ENCODE results near the gene PLPP1. TPM values are rescaled to one million over a fixed set of nuclear protein-coding genes. Genes with fewer than 3 reads are reported as not detected.

The PLPP1 gene
- total RNA-seq, 1 experiment from 2014 or later = 10.5 TPM

GRCh38 chr5:55410845-55411244 lies 123.9 kb downstream of the PLPP1 start:
- intact Hi-C loops (cut with micrococcal nuclease) = no loop called here
- Histone ChIP-seq H3K36me3 (ENCODE audit: control insufficient read depth in 1 of 2, insufficient read depth in 2 of 2, low read length in 2 of 2) (peaks cover 14 to 25% of the 10 kb centered on the region in 2 experiments), H3K79me2 (ENCODE audit: insufficient read depth, low read length) (no peaks in the 10 kb centered on the region; the same call in none of the 2 replicates)

More at GRCh38 chr5:55410845-55411244, 123.9 kb downstream of the PLPP1 start:
- no peak for DNase-seq (ENCODE audit: low read depth, low spot score)
- Histone ChIP-seq H3K4me3 (replicated peaks in 1 of 2; ENCODE audit: low read depth in 1 of 2, low read length in 2 of 2) (no peak overlapping the region), H3K27me3 (ENCODE audit: insufficient read depth, low read length) (no peaks in the 10 kb centered on the region), H3K4me1 (ENCODE audit: control insufficient read depth in 1 of 2, insufficient read depth in 2 of 2, low read length in 2 of 2) (no peaks in the 10 kb centered on the region), H4K20me1 (ENCODE audit: insufficient read depth) (peaks cover 5% of the 10 kb centered on the region; the same call in 1 of the 2 replicates), H2AFZ (ENCODE audit: low read depth, low read length, poor library complexity, severe bottlenecking) (no peak overlapping the region), H3K9me2 (ENCODE audit: insufficient read depth) (no peaks in the 10 kb centered on the region), H3K9ac (ENCODE audit: low read length) (no peak overlapping the region), H3K9me3 (ENCODE audit: control insufficient read depth in 1 of 2, insufficient read depth in 1 of 2, low read depth in 1 of 2, low read length in 2 of 2) (no peaks in the 10 kb centered on the region), H3K27ac (ENCODE audit: low read depth, low read length) (no peak overlapping the region), H3K4me2 (ENCODE audit: low read length) (no peak overlapping the region)
- POLR2A ChIA-PET = no interaction called here
- RAD21 ChIA-PET (ENCODE audit: low non-redundant PET in 1 of 2, low total read pairs in 2 of 2, uncharacterized antibody in 2 of 2, unreplicated experiment in 2 of 2) = no interaction called here
- no peak for ATAC-seq
- BruUV-seq (replicated peaks) = no TSS peak
- TF ChIP-seq REST (IDR thresholded peaks at IDR 0.05; ENCODE audit: low read depth) (no peak), MAX (IDR thresholded peaks at IDR 0.05) (no peak), SP1 (IDR thresholded peaks at IDR 0.05; ENCODE audit: low read depth) (no peak), EZH2 (IDR thresholded peaks at IDR 0.05) (no peak), EGR1 (IDR thresholded peaks at IDR 0.05; ENCODE audit: low read depth) (no peak), ELF1 (IDR thresholded peaks at IDR 0.05; ENCODE audit: borderline replicate concordance, low read depth) (no peak), POLR2AphosphoS5 (IDR thresholded peaks at IDR 0.05; ENCODE audit: low read depth, low read length) (no peak), YY1 (IDR thresholded peaks at IDR 0.05; ENCODE audit: extremely low read depth, insufficient replicate concordance, low read depth, low read length) (no peak), ATF3 (IDR thresholded peaks at IDR 0.05) (no peak), CEBPB (IDR thresholded peaks at IDR 0.05; ENCODE audit: low read depth) (no peak), TCF7L2 (IDR thresholded peaks at IDR 0.05; ENCODE audit: borderline replicate concordance, extremely low read depth, insufficient read depth, insufficient read length) (no peak), CBX3 (IDR thresholded peaks at IDR 0.05; ENCODE audit: low read depth) (no peak), SIN3A (IDR thresholded peaks at IDR 0.05; ENCODE audit: low read depth) (no peak), RAD21 (IDR thresholded peaks at IDR 0.05; ENCODE audit: low read depth) (no peak), CTCF (IDR thresholded peaks at IDR 0.05 in 2 of 3, conservative IDR thresholded peaks at IDR 0.05 in 1 of 3; ENCODE audit: borderline replicate concordance in 1 of 3, insufficient read depth in 1 of 3, low read depth in 2 of 3, low read length in 2 of 3) (no peak), ZNF274 (IDR thresholded peaks at IDR 0.05; ENCODE audit: low read depth, low read length) (no peak)
- CTCF ChIA-PET = no interaction called here

Data from HCT116 (cell line).